HG02642 (cell line): ENCODE results near the gene KNSTRN.

ENCODE experiments used
- ATAC-seq: cut with Tn5 transposase; IDR thresholded peaks from one replicate; pipeline ENCODE4 v1.9.1; 2021; ENCODE audit warnings: mild to moderate bottlenecking; ENCODE audit not compliant: unreplicated experiment, poor library complexity

Gene KNSTRN

GRCh38 chr15:40443255-40443654 lies 60.7 kb downstream of the KNSTRN start:
- no peak for ATAC-seq

GRCh38 chr15:40443846-40444245 lies 61.3 kb downstream of the KNSTRN start:
- ATAC-seq = no peak
